PC-9 (cell line): Measurements from ENCODE around the gene CCDC88C. TPM values are rescaled to one million over a fixed set of nuclear protein-coding genes. Genes with fewer than 3 reads are reported as not detected.

ENCODE experiments used
- BruUV-seq: library from RNA; stranded (reverse); fragments of 400-500 nt; replicated peaks from 2 replicates; lab custom pipeline; 2021; lab: Mats Ljungman, UMichigan
- CTCF ChIA-PET: fragments of 300-600 bp; sonication (Branson Sonifier 250); formaldehyde crosslinking; loops from one replicate; lab custom pipeline; 2022; ENCODE audit warnings: antibody characterized with exemption; lab: Charles Lee
- POLR2A ChIA-PET: fragments of 300-600 bp; sonication (Branson Sonifier 250); formaldehyde crosslinking; loops from one replicate; lab custom pipeline; 2022; ENCODE audit warnings: antibody characterized with exemption; ENCODE audit not compliant: unreplicated experiment; lab: Charles Lee
- DNase-seq, 2 experiments: peaks; one replicate each; pipeline versions ENCODE4 v3.0.0 to v3.0.0-alpha.2; 2015 to 2022; ENCODE audit warnings: mixed read lengths in 1 of 2
- H2AFZ ChIP-seq: fragments of 200-600 bp; sonication (generic); 2 replicates; pipeline ENCODE4 v1.8.1; 2017; ENCODE audit warnings: antibody characterized with exemption
- H3F3A ChIP-seq: fragments of 200-600 bp; sonication (generic); 2 replicates; pipeline ENCODE4 v1.8.1; 2017; ENCODE audit warnings: antibody characterized with exemption, mild to moderate bottlenecking, low read depth; ENCODE audit not compliant: insufficient read depth
- H3K27ac ChIP-seq: fragments of 200-600 bp; sonication (generic); 2 replicates; pipeline ENCODE4 v1.6.1; 2016; ENCODE audit warnings: mixed run types
- H3K27me3 ChIP-seq: fragments of 200-600 bp; sonication (generic); 2 replicates; pipeline ENCODE4 v1.6.1; 2016; ENCODE audit warnings: low read depth, mixed run types; ENCODE audit not compliant: insufficient read depth
- H3K36me3 ChIP-seq: fragments of 200-600 bp; sonication (generic); 2 replicates; pipeline ENCODE4 v1.6.1; 2016; ENCODE audit warnings: low read depth, mixed run types
- H3K4me1 ChIP-seq: fragments of 200-600 bp; sonication (generic); replicated peaks from 2 replicates; pipeline ENCODE4 v1.6.1; 2016; ENCODE audit warnings: mixed run types; ENCODE audit not compliant: insufficient read depth
- H3K4me2 ChIP-seq: fragments of 200-600 bp; sonication (generic); 2 replicates; pipeline ENCODE4 v1.6.1; 2017; ENCODE audit warnings: mixed run types
- H3K4me3 ChIP-seq: fragments of 200-600 bp; sonication (generic); 2 replicates; pipeline ENCODE4 v1.6.1; 2016; ENCODE audit warnings: mixed run types
- H3K79me2 ChIP-seq: fragments of 200-600 bp; sonication (generic); 2 replicates; pipeline ENCODE4 v1.6.1; 2017; ENCODE audit warnings: low read depth, mixed run types
- H3K9me2 ChIP-seq: fragments of 200-600 bp; sonication (generic); 2 replicates; pipeline ENCODE4 v1.8.1; 2017; ENCODE audit warnings: mild to moderate bottlenecking; ENCODE audit not compliant: insufficient read depth
- H3K9me3 ChIP-seq: fragments of 200-600 bp; sonication (generic); 2 replicates; pipeline ENCODE4 v1.8.1; 2016; ENCODE audit warnings: low read depth; ENCODE audit not compliant: insufficient read depth
- H4K20me1 ChIP-seq: fragments of 200-600 bp; sonication (generic); 2 replicates; pipeline ENCODE4 v1.8.1; 2017; ENCODE audit not compliant: insufficient read depth
- EZH2 ChIP-seq: fragments of 200-600 bp; sonication (generic); IDR thresholded peaks from 2 replicates; pipeline ENCODE4 v1.8.0; 2017; ENCODE audit warnings: antibody characterized with exemption, low read depth
- intact Hi-C: fragments of 100-400 bp; cut with micrococcal nuclease; formaldehyde crosslinking; loops from one replicate; pipeline ENCODE4 v1.10.0; 2022; ENCODE audit not compliant: unreplicated experiment
- total RNA-seq: library from RNA; stranded (reverse); gene quantifications from 2 replicates; pipeline ENCODE4 v1.2.3, GENCODE V29; 2021
- TF ChIP-seq, protein P1 (sequence below): fragments of 200-600 bp; sonication (generic); conservative IDR thresholded peaks from 2 replicates; pipeline ENCODE4 v1.6.1; 2017; ENCODE audit warnings: mixed run types, antibody characterized with exemption, mild to moderate bottlenecking, moderate library complexity

Gene CCDC88C
- total RNA-seq, 1 experiment from 2014 or later, result 7.4 TPM

DNA sequence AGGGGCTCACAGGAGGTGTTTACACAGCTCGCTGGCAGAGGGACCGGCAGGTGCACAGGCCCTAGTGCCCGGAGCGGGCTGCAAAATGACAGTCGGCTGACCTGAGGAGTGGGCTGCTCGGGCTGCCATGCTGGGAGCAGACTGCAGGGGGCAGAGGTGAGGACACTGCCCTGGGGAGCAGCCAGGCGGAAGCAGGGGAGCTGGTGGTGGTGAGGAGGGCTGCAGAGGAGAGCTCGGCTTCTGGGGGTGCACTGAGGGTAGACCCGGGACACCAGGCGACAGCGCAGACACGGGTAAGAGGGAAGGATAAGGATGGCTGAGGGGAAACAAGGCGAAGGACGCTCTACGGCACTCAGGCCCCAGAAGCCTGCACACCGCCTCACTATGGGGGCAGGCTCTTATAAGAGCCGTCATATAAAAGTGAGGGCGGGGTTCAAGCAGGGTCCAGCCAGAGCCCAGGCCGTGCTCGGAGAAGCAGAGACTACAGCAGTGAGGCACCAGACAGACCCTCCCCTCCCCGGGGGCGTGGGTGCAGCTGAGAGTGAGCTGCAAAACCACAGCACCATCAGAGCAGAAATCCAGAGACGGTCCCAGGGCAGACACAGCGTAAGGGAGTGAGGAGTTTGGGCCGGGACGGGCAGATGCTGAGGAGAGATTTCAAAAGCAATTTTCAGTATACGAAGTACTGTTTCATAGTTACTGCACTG lies 62.5 kb downstream of the CCDC88C start:
- DNase-seq, result no peak
- Histone ChIP-seq H3K79me2 (no peaks in the 10 kb centered on the region), H2AFZ (no peak overlapping the region), H3K27ac (no peak overlapping the region), H3K4me1 (no peaks in the 10 kb centered on the region), H3K4me2 (no peak overlapping the region), H3F3A (no peaks in the 10 kb centered on the region), H3K27me3 (no peaks in the 10 kb centered on the region), H3K9me3 (no peaks in the 10 kb centered on the region), H3K9me2 (no peaks in the 10 kb centered on the region), H3K4me3 (no peak overlapping the region), H3K36me3 (no peaks in the 10 kb centered on the region), H4K20me1 (no peaks in the 10 kb centered on the region)
- no TSS peak for BruUV-seq
- intact Hi-C loops, result no loop called here
- TF ChIP-seq, protein P1, sequence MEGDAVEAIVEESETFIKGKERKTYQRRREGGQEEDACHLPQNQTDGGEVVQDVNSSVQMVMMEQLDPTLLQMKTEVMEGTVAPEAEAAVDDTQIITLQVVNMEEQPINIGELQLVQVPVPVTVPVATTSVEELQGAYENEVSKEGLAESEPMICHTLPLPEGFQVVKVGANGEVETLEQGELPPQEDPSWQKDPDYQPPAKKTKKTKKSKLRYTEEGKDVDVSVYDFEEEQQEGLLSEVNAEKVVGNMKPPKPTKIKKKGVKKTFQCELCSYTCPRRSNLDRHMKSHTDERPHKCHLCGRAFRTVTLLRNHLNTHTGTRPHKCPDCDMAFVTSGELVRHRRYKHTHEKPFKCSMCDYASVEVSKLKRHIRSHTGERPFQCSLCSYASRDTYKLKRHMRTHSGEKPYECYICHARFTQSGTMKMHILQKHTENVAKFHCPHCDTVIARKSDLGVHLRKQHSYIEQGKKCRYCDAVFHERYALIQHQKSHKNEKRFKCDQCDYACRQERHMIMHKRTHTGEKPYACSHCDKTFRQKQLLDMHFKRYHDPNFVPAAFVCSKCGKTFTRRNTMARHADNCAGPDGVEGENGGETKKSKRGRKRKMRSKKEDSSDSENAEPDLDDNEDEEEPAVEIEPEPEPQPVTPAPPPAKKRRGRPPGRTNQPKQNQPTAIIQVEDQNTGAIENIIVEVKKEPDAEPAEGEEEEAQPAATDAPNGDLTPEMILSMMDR, result peak; percentile 43
- TF ChIP-seq EZH2, result no peak
- CTCF ChIA-PET, result no interaction called here
- POLR2A ChIA-PET, result no interaction called here

DNA sequence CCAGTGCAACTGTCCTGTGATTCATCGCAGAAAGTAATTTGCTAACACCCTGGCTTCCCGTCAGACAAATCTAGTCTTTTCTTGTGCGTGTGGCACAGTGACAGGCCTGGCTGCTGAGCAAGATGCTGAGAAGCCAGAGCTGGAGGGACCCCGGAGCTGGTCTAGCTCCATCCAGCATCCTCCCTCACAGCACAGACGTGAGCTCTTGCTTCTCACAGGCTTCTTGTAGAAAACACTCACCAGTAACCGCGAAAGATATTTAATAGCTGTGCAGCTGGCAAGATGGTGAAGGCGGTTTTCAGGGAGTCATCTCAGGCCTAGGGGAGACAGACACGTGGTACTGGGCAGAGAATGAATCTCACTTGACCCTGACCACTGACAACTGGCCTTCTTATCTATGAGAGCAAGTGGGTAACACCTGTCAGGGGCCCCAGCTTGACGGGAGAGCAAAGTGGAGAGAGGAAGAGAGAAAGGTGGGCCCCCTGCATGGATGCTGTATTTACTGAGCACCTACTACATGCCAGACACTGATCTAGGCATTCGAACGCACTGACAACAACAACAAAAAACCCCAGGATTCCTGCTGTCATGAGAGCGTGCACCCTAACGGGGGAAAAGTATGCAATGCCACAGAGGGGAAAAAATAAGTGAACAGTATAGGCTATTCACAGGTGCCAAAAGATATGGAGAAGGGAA lies 63.3 kb downstream of the CCDC88C start:
- H3K27me3 ChIP-seq, result no peaks in the 10 kb centered on the region
- intact Hi-C loops, result no loop called here
- H3F3A ChIP-seq, result no peaks in the 10 kb centered on the region
- no peak overlapping the region for H2AFZ ChIP-seq
- H3K27ac ChIP-seq, result no peak overlapping the region
- H3K36me3 ChIP-seq, result no peaks in the 10 kb centered on the region
- no peaks in the 10 kb centered on the region for H3K9me2 ChIP-seq
- BruUV-seq, result no TSS peak
- H3K9me3 ChIP-seq, result no peaks in the 10 kb centered on the region
- no peaks in the 10 kb centered on the region for H3K4me1 ChIP-seq
- TF ChIP-seq, protein P1, result no peak
- no peak for TF ChIP-seq EZH2
- DNase-seq, result no peak
- ChIA-PET POLR2A (no interaction called here), CTCF (no interaction called here)
- H3K79me2 ChIP-seq, result no peaks in the 10 kb centered on the region
- no peak overlapping the region for H3K4me3 ChIP-seq
- H3K4me2 ChIP-seq, result no peak overlapping the region
- no peaks in the 10 kb centered on the region for H4K20me1 ChIP-seq

DNA sequence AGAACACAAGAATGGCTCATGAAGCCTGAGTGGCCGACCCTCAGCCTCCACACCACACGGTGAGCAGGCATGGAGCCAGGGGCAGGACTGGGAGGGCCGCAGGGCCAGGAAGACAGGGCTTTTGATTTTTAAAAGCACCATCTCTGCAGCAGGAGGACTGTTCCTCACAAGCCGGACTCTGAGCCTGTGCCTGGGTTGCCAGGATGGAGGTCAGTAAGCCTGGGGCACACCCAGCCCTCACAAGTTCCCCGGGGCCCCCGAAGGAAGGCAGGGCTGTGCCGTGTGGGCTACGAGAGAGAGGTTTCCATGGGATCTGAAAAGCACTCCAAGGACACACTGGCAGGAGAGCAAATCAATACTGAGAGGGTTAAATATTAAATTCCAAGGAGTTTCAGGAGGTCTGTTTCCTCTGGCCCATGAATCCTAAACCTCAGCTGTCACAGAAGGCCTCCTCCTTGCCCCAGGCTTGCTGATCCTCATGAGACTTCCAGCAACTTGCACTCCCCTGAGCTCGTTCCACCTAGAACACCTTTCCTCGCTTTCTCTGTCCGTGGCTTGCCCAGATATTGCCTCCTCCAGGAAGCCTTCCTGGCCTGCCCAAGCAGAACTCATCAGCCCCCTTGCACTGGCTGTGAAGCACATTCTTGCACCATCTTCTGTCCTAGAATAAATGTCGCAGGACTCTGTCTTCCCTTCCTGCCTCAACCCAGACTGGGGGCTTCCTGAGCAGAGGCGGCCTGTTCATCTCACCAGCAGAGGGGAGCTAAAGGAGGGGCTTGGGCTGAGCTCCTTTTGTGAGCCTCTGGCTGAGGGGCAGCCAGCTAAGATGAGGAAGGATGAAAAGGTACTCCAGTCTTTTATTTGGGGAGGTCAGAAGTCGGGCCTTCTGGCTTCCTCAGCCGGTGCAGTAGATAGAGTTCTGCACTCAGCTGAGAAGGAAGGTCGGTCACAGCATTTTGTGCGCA lies 64.6 kb downstream of the CCDC88C start:
- DNase-seq, result no peak
- ChIA-PET POLR2A (interaction anchor here (0.6 kb wide), 1 partner anchor 35 kb away, joined by 9 read pairs; no protein-coding TSS in a partner anchor), CTCF (no interaction called here)
- no peak overlapping the region for H3K4me2 ChIP-seq
- TF ChIP-seq EZH2, result no peak
- TF ChIP-seq, protein P1, result no peak
- BruUV-seq, result no TSS peak
- H3K79me2 ChIP-seq, result no peaks in the 10 kb centered on the region
- H2AFZ ChIP-seq, result no peak overlapping the region
- no peak overlapping the region for H3K27ac ChIP-seq
- no peaks in the 10 kb centered on the region for H3K36me3 ChIP-seq
- no peaks in the 10 kb centered on the region for H3F3A ChIP-seq
- H3K4me1 ChIP-seq, result no peaks in the 10 kb centered on the region
- no peak overlapping the region for H3K4me3 ChIP-seq
- intact Hi-C loops, result no loop called here
- H4K20me1 ChIP-seq, result no peaks in the 10 kb centered on the region
- H3K27me3 ChIP-seq, result no peaks in the 10 kb centered on the region
- H3K9me3 ChIP-seq, result no peaks in the 10 kb centered on the region
- H3K9me2 ChIP-seq, result no peaks in the 10 kb centered on the region
